Measurements from ENCODE around the gene TTLL11.
A peak's percentile ranks its signal among the peaks of the same experiment; 100 is the strongest.

Gene TTLL11

GRCh38 chr9:121808781-121809180 is 284.3 kb downstream of the TTLL11 start:
- TF ChIP-seq YY1 (IDR thresholded peaks at IDR 0.05; ENCODE audit: low read depth) = no peak

- TF ChIP-seq TCF12 (IDR thresholded peaks at IDR 0.05; ENCODE audit: low read depth) (no peak), YY1 (IDR thresholded peaks at IDR 0.05; ENCODE audit: low read depth) (no peak), EP300 (IDR thresholded peaks at IDR 0.05; ENCODE audit: borderline replicate concordance) (no peak), USF1 (IDR thresholded peaks at IDR 0.05) (0 out of 2 replicates have a peak, but pooled peaks have one; percentile 40)
Observed at GRCh38 chr9:121807823-121808278, 285.3 kb downstream of the TTLL11 start.

GRCh38 chr9:121807069-121807822 is 285.9 kb downstream of the TTLL11 start:
- TF ChIP-seq YY1 (IDR thresholded peaks at IDR 0.05; ENCODE audit: low read depth) (no peak), REST (IDR thresholded peaks at IDR 0.05; ENCODE audit: low read depth) (no peak), TCF12 (IDR thresholded peaks at IDR 0.05; ENCODE audit: low read depth) (no peak), EP300 (IDR thresholded peaks at IDR 0.05; ENCODE audit: borderline replicate concordance) (no peak), CREB1 (IDR thresholded peaks at IDR 0.05; ENCODE audit: low read depth) (no peak), USF1 (IDR thresholded peaks at IDR 0.05) (no peak), FOXM1 (IDR thresholded peaks at IDR 0.05; ENCODE audit: borderline replicate concordance, low read depth) (no peak), MAX (IDR thresholded peaks at IDR 0.05) (no peak), CEBPB (IDR thresholded peaks at IDR 0.05) (no peak), EGR1 (IDR thresholded peaks at IDR 0.05) (no peak), TEAD4 (IDR thresholded peaks at IDR 0.05) (no peak), TAF1 (IDR thresholded peaks at IDR 0.05; ENCODE audit: low read depth) (no peak), NFIC (IDR thresholded peaks at IDR 0.05) (no peak), RAD21 (IDR thresholded peaks at IDR 0.05; ENCODE audit: low read depth) (no peak), ZBTB7A (IDR thresholded peaks at IDR 0.05; ENCODE audit: low read depth) (no peak)

GRCh38 chr9:121802753-121803152 is 290.4 kb downstream of the TTLL11 start:
- TF ChIP-seq CEBPB (IDR thresholded peaks at IDR 0.05) (no peak), EGR1 (IDR thresholded peaks at IDR 0.05) (no peak), NFIC (IDR thresholded peaks at IDR 0.05) (no peak), REST (IDR thresholded peaks at IDR 0.05; ENCODE audit: low read depth) (no peak), TAF1 (IDR thresholded peaks at IDR 0.05; ENCODE audit: low read depth) (no peak), RAD21 (IDR thresholded peaks at IDR 0.05; ENCODE audit: low read depth) (no peak), EP300 (IDR thresholded peaks at IDR 0.05; ENCODE audit: borderline replicate concordance) (no peak), YY1 (IDR thresholded peaks at IDR 0.05; ENCODE audit: low read depth) (no peak), FOXM1 (IDR thresholded peaks at IDR 0.05; ENCODE audit: borderline replicate concordance, low read depth) (no peak), CREB1 (IDR thresholded peaks at IDR 0.05; ENCODE audit: low read depth) (no peak), USF1 (IDR thresholded peaks at IDR 0.05) (no peak)

GRCh38 chr9:121801579-121801978 is 291.5 kb downstream of the TTLL11 start:
- no peak for TF ChIP-seq USF1 (IDR thresholded peaks at IDR 0.05)
- no peak for TF ChIP-seq EGR1 (IDR thresholded peaks at IDR 0.05)
- TF ChIP-seq EP300 (IDR thresholded peaks at IDR 0.05; ENCODE audit: borderline replicate concordance) = no peak
- no peak for TF ChIP-seq CEBPB (IDR thresholded peaks at IDR 0.05)
- no peak for TF ChIP-seq TAF1 (IDR thresholded peaks at IDR 0.05; ENCODE audit: low read depth)
- no peak for TF ChIP-seq YY1 (IDR thresholded peaks at IDR 0.05; ENCODE audit: low read depth)
- TF ChIP-seq FOXM1 (IDR thresholded peaks at IDR 0.05; ENCODE audit: borderline replicate concordance, low read depth) = no peak
- no peak for TF ChIP-seq TCF12 (IDR thresholded peaks at IDR 0.05; ENCODE audit: low read depth)
- no peak for TF ChIP-seq CREB1 (IDR thresholded peaks at IDR 0.05; ENCODE audit: low read depth)
- no peak for TF ChIP-seq TEAD4 (IDR thresholded peaks at IDR 0.05)

Data from Ishikawa (cell line).